ENCODE measurements around the gene HEBP2. TPM values are rescaled to one million over a fixed set of nuclear protein-coding genes. Genes with fewer than 3 reads are reported as not detected.

The HEBP2 gene
- total and polyA plus RNA-seq, 12 donors = 22.3 to 76.9 (median 49.8) TPM

DNA sequence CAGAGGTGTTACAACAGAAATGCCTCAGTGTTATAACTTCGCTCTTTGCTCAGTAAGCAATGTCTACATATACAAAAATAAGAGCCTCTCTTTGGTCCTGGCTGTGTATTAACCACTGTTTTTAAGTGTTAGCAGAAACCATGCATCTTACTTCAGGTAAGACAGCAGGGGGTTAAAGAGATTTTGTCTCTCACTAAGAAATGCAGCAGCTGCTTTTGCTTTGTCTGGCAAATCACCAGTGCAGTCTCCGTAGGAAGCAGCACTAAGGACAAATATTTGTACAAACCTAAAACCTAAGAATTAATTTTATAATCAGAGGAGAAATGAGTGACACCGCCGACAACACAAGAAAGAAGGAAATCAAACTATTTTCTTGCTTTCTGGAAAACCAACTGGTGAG is 25.6 kb upstream of the HEBP2 start:
- Histone ChIP-seq H3K4me1 (replicated peaks in 1 of 2) (no peaks in the 10 kb centered on the region), H3K27ac (no peak overlapping the region), H3K4me3 (no peak overlapping the region), H3K9me3 (replicated peaks in 1 of 3) (no peaks in the 10 kb centered on the region), H3K36me3 (replicated peaks in 1 of 2) (no peaks in the 10 kb centered on the region), H3K27me3 (no peaks in the 10 kb centered on the region)
- no peak for TF ChIP-seq POLR2A (IDR thresholded peaks at IDR 0.05)
- TF ChIP-seq, protein P1, sequence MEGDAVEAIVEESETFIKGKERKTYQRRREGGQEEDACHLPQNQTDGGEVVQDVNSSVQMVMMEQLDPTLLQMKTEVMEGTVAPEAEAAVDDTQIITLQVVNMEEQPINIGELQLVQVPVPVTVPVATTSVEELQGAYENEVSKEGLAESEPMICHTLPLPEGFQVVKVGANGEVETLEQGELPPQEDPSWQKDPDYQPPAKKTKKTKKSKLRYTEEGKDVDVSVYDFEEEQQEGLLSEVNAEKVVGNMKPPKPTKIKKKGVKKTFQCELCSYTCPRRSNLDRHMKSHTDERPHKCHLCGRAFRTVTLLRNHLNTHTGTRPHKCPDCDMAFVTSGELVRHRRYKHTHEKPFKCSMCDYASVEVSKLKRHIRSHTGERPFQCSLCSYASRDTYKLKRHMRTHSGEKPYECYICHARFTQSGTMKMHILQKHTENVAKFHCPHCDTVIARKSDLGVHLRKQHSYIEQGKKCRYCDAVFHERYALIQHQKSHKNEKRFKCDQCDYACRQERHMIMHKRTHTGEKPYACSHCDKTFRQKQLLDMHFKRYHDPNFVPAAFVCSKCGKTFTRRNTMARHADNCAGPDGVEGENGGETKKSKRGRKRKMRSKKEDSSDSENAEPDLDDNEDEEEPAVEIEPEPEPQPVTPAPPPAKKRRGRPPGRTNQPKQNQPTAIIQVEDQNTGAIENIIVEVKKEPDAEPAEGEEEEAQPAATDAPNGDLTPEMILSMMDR (IDR thresholded peaks at IDR 0.05) = no peak
- WGBS, 4 donors = 69 to 90% (median 78%) methylated on average over 4 of the region's 4 CpGs
- no peak for DNase-seq
- intact Hi-C loops (cut with DNase I) = no loop called here

GRCh38 chr6:138382498-138383265 is 21.3 kb upstream of the HEBP2 start:
- no peaks in the 10 kb centered on the region for H3K9me3 ChIP-seq (replicated peaks in 1 of 3)
- no peak for DNase-seq
- no peak overlapping the region for H3K27ac ChIP-seq
- no peaks in the 10 kb centered on the region for H3K4me1 ChIP-seq (replicated peaks in 1 of 2)
- no peak overlapping the region for H3K4me3 ChIP-seq
- TF ChIP-seq POLR2A (IDR thresholded peaks at IDR 0.05) = no peak
- TF ChIP-seq, protein P1 (IDR thresholded peaks at IDR 0.05) = no peak
- no peaks in the 10 kb centered on the region for H3K36me3 ChIP-seq (replicated peaks in 1 of 2)
- WGBS, 4 donors = 77 to 87% (median 84%) methylated on average over 8 of the region's 8 CpGs
- intact Hi-C loops (cut with DNase I) = no loop called here
- H3K27me3 ChIP-seq = no peaks in the 10 kb centered on the region

- intact Hi-C loops (cut with DNase I) = no loop called here
- Histone ChIP-seq H3K4me1 (replicated peaks in 1 of 2) (no peaks in the 10 kb centered on the region), H3K27me3 (no peaks in the 10 kb centered on the region), H3K9me3 (replicated peaks in 1 of 3) (no peaks in the 10 kb centered on the region), H3K4me3 (no peak overlapping the region), H3K27ac (no peak overlapping the region), H3K36me3 (replicated peaks in 1 of 2) (no peaks in the 10 kb centered on the region)
- WGBS, 4 donors = 71 to 93% (median 79%) methylated on average over 3 of the region's 3 CpGs
- no peak for DNase-seq
- no peak for TF ChIP-seq POLR2A (IDR thresholded peaks at IDR 0.05)
- TF ChIP-seq, protein P1 (IDR thresholded peaks at IDR 0.05) = no peak
Observed at GRCh38 chr6:138383776-138384175, 20.2 kb upstream of the HEBP2 start.

DNA sequence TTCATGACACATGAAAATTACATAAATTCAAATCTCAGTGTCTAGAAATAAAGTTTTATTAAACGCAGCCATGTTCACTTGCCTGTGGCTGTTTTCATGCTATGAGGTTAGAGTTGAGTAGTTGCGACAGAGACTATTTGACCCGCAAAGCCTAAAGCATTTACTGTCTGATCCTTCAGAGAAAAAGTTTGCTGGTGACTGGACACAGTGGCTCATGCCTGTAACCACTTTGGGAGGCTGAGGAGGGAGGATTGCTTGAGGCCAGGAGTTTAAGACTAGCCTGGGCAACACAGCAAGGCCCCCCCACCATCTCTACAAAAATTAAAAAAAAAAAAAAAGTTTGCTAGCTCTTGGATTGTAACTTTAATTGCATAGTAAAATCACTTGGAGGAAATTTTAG is 17.1 kb upstream of the HEBP2 start:
- intact Hi-C loops (cut with DNase I) = no loop called here
- Histone ChIP-seq H3K36me3 (replicated peaks in 1 of 2) (no peaks in the 10 kb centered on the region), H3K9me3 (replicated peaks in 1 of 3) (no peaks in the 10 kb centered on the region), H3K27me3 (no peaks in the 10 kb centered on the region), H3K4me3 (no peak overlapping the region), H3K4me1 (replicated peaks in 1 of 2) (no peaks in the 10 kb centered on the region), H3K27ac (no peak overlapping the region)
- TF ChIP-seq, protein P1 (IDR thresholded peaks at IDR 0.05) = no peak
- TF ChIP-seq POLR2A (IDR thresholded peaks at IDR 0.05) = no peak
- 89 to 97% (median 91%) methylated on average over 3 of the region's 3 CpGs for WGBS, 4 donors
- DNase-seq = no peak
